ENCODE results near the gene SPCS1. TPM values are rescaled to one million over a fixed set of nuclear protein-coding genes. Genes with fewer than 3 reads are reported as not detected.
A peak's percentile ranks its signal among the peaks of the same experiment; 100 is the strongest.

The SPCS1 gene
- polyA plus RNA-seq, 3 donors from 2014 or later, result 261 to 411 (median 304) TPM

DNA sequence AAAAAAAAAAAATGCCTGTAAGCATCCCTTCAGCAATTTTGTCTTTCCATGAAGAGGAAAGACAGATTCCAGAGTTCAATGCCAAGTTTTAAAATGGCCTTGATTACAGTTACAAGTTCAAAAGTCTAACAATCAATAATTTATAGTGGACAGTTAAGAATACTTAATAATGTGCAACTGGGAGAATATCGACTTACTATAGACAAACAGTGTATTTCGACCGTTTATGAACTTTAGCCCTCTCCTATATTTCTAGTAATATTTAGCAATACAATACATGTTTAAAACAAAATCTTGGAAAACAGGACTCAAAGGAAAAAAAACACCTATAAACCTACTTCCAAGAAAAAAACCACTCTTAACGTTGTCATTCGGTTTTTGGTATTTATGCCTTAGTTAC is 21.7 kb upstream of the SPCS1 start:
- peaks cover 43 to 55% of the 10 kb centered on the region in 2 donors for H3K4me1 Mint-ChIP-seq

DNA sequence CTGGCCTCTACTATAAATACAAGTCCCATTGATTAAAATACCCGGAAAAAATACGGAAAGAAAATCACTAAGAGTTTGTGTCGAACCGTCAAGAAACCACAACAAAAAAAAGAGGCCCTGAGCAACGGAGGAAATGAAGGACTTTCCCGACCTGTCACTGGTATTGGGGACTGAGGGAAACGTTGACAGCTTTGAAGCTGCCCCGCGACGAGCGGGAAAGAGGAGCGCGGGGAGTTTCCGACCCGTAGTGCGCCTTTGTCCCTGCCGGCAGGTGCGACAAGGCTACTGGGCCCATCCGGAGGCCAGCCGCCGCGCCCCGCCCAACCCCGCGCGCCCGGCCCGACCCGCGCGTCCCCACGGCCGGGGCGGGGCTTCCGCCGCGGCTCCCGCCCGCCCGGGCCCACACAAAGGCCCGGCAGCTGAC is 20.6 kb upstream of the SPCS1 start:
- Mint-ChIP-seq H3K27ac (peak overlapping the region; percentile 93 to 99 (median 96)), H3K36me3 (peaks cover 8 to 22% (median 15%) of the 10 kb centered on the region in 3 donors), H3K27me3 (ENCODE audit: low read depth in 3 of 3) (peaks cover 5 to 12% (median 7%) of the 10 kb centered on the region in 3 donors), H3K4me3 (peak overlapping the region; percentile 85 to 97 (median 93)), H3K9me3 (no peaks in the 10 kb centered on the region), H3K4me1 (peaks cover 37 to 53% of the 10 kb centered on the region in 2 donors)
- peak; percentile 79 to 81 (median 79) for DNase-seq

More for the DNA sequence above, 21.7 kb upstream of the SPCS1 start:
- Mint-ChIP-seq H3K27me3 (ENCODE audit: low read depth in 3 of 3) (peaks cover 5 to 12% (median 7%) of the 10 kb centered on the region in 3 donors), H3K4me3 (peak overlapping the region; percentile 38 to 97 (median 93)), H3K9me3 (no peaks in the 10 kb centered on the region), H3K27ac (peak overlapping the region; percentile 93 to 99 (median 96)), H3K36me3 (peaks cover 1 to 19% (median 13%) of the 10 kb centered on the region in 3 donors)
- no peak for DNase-seq

DNA sequence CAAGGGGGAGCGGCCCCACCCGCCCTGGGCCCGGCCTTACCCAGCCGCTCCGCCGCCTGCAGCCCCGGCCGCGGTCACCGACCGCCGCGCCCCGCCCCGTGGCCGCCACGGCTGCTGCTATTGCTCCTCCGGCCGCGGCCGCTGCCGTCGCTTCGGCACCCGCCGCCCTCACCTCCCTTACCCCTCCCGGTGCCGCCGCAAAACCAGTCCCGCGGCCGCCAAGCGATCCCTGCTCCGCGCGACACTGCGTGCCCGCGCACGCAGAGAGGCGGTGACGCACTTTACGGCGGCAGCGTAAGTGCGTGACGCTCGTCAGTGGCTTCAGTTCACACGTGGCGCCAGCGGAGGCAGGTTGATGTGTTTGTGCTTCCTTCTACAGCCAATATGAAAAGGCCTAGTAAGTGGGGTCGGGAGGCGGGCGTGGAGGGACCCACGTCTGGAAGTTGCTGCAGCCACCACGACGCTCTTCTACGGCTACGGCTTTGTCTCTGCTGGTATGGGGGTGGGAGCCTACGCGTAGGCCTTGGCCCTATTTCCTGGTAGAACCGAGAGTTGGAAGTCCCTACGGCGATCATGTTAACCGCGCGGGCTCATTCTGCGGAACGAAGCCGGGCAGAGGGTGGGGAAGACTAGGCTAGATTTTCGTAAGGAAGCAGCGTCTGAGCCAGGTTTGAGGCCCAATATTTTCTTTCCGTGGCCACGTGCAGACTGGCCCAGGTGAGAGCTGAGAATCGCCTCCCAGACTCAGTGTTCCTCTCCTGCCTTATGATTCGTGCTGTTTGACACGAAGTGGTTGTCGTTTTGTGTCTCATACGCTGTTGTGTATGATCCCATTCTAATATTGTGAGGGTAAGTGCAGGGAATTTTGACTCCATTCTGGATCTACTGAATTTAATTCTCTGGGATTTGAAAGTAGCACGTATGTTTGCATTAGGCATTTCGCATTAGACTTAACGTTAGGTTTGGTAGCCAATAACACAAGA is 19.9 kb upstream of the SPCS1 start, which contains the start of the genes GNL3 and PBRM1:
TSS of gene GNL3 (plus strand) at position 324 of the 983 bp plus-strand sequence. CDS start at position 385, 61 bp downstream.
TSS of gene PBRM1 (minus strand) at position 205 of the 983 bp plus-strand sequence.
- peak within 1 kb of the TSS; percentile 91 to 99 (median 97) for H3K4me3 Mint-ChIP-seq
- H3K36me3 Mint-ChIP-seq, result peaks cover 12 to 28% (median 21%) of the 10 kb centered on the region in 3 donors

DNA sequence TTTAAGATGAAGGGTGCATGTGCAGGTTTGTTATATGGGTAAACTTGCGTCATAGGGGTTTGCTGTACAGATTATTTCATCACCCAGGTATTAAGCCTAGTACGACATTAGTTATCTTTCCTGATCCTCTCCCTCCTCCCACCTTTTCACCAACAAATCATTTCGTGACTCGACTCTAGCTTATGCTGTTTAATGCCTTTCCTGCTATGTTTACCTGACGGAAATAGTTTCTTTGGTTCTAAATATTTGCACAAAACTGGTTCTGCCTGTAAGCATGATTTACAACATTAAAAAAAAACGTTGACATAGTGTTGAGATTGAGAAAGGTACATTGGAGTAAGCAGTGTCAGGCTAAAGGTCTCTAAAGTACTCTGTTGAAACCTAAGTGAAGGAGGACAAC is 17.6 kb upstream of the SPCS1 start:
- no peak for DNase-seq
- Mint-ChIP-seq H3K4me1 (peaks cover 27 to 34% of the 10 kb centered on the region in 2 donors), H3K27me3 (ENCODE audit: low read depth in 3 of 3) (peaks cover 5 to 12% (median 5%) of the 10 kb centered on the region in 3 donors), H3K36me3 (peaks cover 14 to 41% (median 34%) of the 10 kb centered on the region in 3 donors), H3K9me3 (no peaks in the 10 kb centered on the region), H3K27ac (peak overlapping the region in 3 of 6 donors; percentile 11 to 49 (median 48)), H3K4me3 (no peak overlapping the region)

More for the DNA sequence above, 19.9 kb upstream of the SPCS1 start, which contains the start of the genes GNL3 and PBRM1:
- Mint-ChIP-seq H3K9me3 (no peaks in the 10 kb centered on the region), H3K27ac (peak within 1 kb of the TSS; percentile 96 to 100 (median 98)), H3K4me1 (peaks cover 37 to 50% of the 10 kb centered on the region in 2 donors), H3K27me3 (ENCODE audit: low read depth in 3 of 3) (peaks cover 5 to 12% (median 5%) of the 10 kb centered on the region in 3 donors)
- peak; percentile 92 to 93 (median 93) for DNase-seq

- peaks cover 20 to 50% (median 40%) of the 10 kb centered on the region in 3 donors for H3K36me3 Mint-ChIP-seq
- no peaks in the 10 kb centered on the region for H3K9me3 Mint-ChIP-seq
- no peak overlapping the region for H3K4me3 Mint-ChIP-seq
- peaks cover 23 to 31% of the 10 kb centered on the region in 2 donors for H3K4me1 Mint-ChIP-seq
- H3K27me3 Mint-ChIP-seq (ENCODE audit: low read depth in 3 of 3), result peaks cover 5 to 12% (median 5%) of the 10 kb centered on the region in 3 donors
- no peak for DNase-seq
- peak overlapping the region in 1 of 6 donors; percentile 53 for H3K27ac Mint-ChIP-seq
Measured at GRCh38 chr3:52689151-52689550, 16.8 kb upstream of the SPCS1 start.

GRCh38 chr3:52690560-52690959 is 15.3 kb upstream of the SPCS1 start:
- Mint-ChIP-seq H3K27ac (peak overlapping the region in 1 of 6 donors; percentile 52), H3K36me3 (peaks cover 24 to 64% (median 55%) of the 10 kb centered on the region in 3 donors)

DNA sequence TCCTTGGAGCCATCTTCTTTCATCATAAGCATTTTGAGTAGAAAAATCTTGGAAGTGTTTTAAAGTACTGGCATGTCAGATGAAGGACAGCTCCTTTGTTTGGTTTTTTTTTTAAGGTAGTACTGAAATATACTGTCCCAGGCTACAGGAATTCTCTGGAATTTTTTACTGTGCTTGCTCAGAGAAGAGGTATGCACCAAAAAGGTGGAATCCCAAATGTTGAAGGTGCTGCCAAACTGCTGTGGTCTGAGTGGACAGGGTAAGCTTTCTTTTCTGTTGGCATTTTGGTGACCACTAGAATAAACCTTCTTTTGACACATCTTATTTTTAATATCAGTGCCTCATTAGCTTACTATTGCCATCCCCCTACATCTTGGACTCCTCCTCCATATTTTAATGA is 12.8 kb upstream of the SPCS1 start:
- peak overlapping the region in 2 of 6 donors; percentile 6 to 55 for H3K27ac Mint-ChIP-seq
- no peaks in the 10 kb centered on the region for H3K27me3 Mint-ChIP-seq (ENCODE audit: low read depth in 3 of 3)
- peaks cover 24 to 30% of the 10 kb centered on the region in 2 donors for H3K4me1 Mint-ChIP-seq
- peaks cover 24 to 73% (median 54%) of the 10 kb centered on the region in 3 donors for H3K36me3 Mint-ChIP-seq
- DNase-seq, result no peak
- H3K9me3 Mint-ChIP-seq, result no peaks in the 10 kb centered on the region
- H3K4me3 Mint-ChIP-seq, result no peak overlapping the region

More at GRCh38 chr3:52690560-52690959, 15.3 kb upstream of the SPCS1 start:
- H3K27me3 Mint-ChIP-seq (ENCODE audit: low read depth in 3 of 3), result peaks cover 5 to 8% (median 5%) of the 10 kb centered on the region in 3 donors
- DNase-seq, result no peak
- peaks cover 17 to 22% of the 10 kb centered on the region in 2 donors for H3K4me1 Mint-ChIP-seq
- H3K9me3 Mint-ChIP-seq, result no peaks in the 10 kb centered on the region
- H3K4me3 Mint-ChIP-seq, result no peak overlapping the region

GRCh38 chr3:52694528-52695189 is 11.2 kb upstream of the SPCS1 start:
- no peak overlapping the region for H3K4me3 Mint-ChIP-seq
- H3K9me3 Mint-ChIP-seq, result no peaks in the 10 kb centered on the region
- no peaks in the 10 kb centered on the region for H3K27me3 Mint-ChIP-seq (ENCODE audit: low read depth in 3 of 3)
- DNase-seq, result no peak
- peaks cover 24 to 30% of the 10 kb centered on the region in 2 donors for H3K4me1 Mint-ChIP-seq
- H3K36me3 Mint-ChIP-seq, result peaks cover 20 to 58% (median 43%) of the 10 kb centered on the region in 3 donors
- H3K27ac Mint-ChIP-seq, result peak overlapping the region in 3 of 6 donors; percentile 29 to 57 (median 40)

DNA sequence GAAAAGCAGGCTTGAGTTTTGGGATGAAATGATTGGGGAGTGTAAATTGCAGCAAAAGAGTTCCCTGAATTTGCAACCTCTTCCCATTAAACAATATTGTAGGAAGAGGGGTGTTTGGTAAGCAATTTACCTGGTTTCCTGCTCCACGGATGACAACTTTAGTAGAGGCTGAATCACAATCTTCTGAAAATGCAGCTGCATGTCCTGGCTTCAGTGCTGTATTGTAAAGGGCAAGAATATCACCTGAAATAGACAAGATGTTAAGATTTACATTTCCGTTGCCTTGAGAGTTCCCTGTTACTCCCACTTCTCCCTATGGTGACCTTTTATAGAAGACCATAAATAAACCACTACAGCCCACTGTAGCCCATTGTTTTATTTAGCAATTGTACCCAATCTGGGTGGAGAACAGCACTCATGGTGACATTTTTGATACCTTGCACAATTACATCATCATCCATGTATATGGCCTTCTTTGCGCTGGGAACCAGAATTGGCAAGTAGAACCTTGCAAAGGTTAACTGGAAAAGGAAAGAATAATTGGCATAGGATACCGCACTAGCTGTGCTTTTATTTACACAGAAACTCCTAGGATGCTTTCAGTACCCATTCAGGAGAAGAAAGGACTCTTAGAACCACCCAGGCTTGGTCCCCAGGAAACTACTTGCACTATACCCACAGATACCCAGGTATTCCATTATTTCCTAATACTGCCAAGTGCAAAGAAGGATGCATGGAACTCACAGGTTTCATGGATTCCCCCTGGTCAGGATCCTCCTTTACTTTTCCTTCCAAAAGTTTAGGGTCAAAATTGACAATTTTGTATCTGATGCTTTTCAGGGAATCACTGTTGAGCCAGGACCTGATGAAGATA is 9.9 kb upstream of the SPCS1 start:
- DNase-seq, result no peak
- Mint-ChIP-seq H3K4me1 (peaks cover 24 to 30% of the 10 kb centered on the region in 2 donors), H3K9me3 (no peaks in the 10 kb centered on the region), H3K27ac (peak overlapping the region in 4 of 6 donors; percentile 27 to 93 (median 48)), H3K4me3 (no peak overlapping the region), H3K27me3 (ENCODE audit: low read depth in 3 of 3) (no peaks in the 10 kb centered on the region), H3K36me3 (peaks cover 12 to 48% (median 36%) of the 10 kb centered on the region in 3 donors)

- Mint-ChIP-seq H3K4me3 (peak overlapping the region in 4 of 5 donors; percentile 67 to 79 (median 70)), H3K4me1 (peaks cover 24 to 30% of the 10 kb centered on the region in 2 donors), H3K36me3 (peaks cover 12 to 44% (median 32%) of the 10 kb centered on the region in 3 donors), H3K27me3 (ENCODE audit: low read depth in 3 of 3) (no peaks in the 10 kb centered on the region), H3K9me3 (no peaks in the 10 kb centered on the region), H3K27ac (peak overlapping the region in 5 of 6 donors; percentile 85 to 95 (median 92))
- peak in 2 of 3 donors; percentile 31 to 34 for DNase-seq
Measured at GRCh38 chr3:52696830-52697631, 8.9 kb upstream of the SPCS1 start.

GRCh38 chr3:52697632-52697965 is 8.3 kb upstream of the SPCS1 start:
- peak overlapping the region in 5 of 6 donors; percentile 85 to 95 (median 92) for H3K27ac Mint-ChIP-seq
- H3K36me3 Mint-ChIP-seq, result peaks cover 12 to 42% (median 31%) of the 10 kb centered on the region in 3 donors
- no peaks in the 10 kb centered on the region for H3K9me3 Mint-ChIP-seq
- peaks cover 24 to 30% of the 10 kb centered on the region in 2 donors for H3K4me1 Mint-ChIP-seq
- DNase-seq, result no peak
- no peaks in the 10 kb centered on the region for H3K27me3 Mint-ChIP-seq (ENCODE audit: low read depth in 3 of 3)
- H3K4me3 Mint-ChIP-seq, result peak overlapping the region in 4 of 5 donors; percentile 67 to 79 (median 70)

DNA sequence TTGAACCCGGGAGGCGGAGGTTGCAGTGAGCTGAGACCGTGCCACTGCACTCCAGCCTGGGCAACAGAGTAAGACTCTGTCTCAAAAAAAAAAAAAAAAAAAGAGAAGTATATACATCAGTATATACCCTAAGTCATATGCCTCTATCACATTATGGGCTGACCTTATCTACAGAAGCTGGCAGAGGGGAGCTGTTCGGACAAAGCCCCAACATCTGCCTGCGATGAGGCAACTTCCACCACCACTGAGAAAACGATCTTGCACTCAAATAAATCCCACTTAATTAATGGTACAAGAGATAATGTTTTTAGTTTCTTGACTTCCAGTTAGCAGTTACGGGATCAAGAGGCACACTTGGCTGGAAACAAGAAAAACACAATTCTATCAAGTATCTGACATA is 2.6 kb upstream of the SPCS1 start:
- DNase-seq, result no peak
- H3K36me3 Mint-ChIP-seq, result no peaks in the 10 kb centered on the region
- H3K27ac Mint-ChIP-seq, result peak overlapping the region in 3 of 6 donors; percentile 31 to 78 (median 42)
- peaks cover 0 to 3% (median 0%) of the 10 kb centered on the region in 3 donors for H3K27me3 Mint-ChIP-seq (ENCODE audit: low read depth in 3 of 3)
- H3K4me3 Mint-ChIP-seq, result peak overlapping the region in 3 of 5 donors; percentile 30 to 36 (median 32)
- no peaks in the 10 kb centered on the region for H3K9me3 Mint-ChIP-seq
- H3K4me1 Mint-ChIP-seq, result peaks cover 35 to 39% of the 10 kb centered on the region in 2 donors
